H1 (cell line): ENCODE measurements around the gene TRIM52. TPM values are rescaled to one million over a fixed set of nuclear protein-coding genes. Genes with fewer than 3 reads are reported as not detected.

ENCODE experiments used
- BACH1 ChIP-seq: IDR thresholded peaks from 2 replicates; pipeline ENCODE4 v1.6.1; 2012; ENCODE audit warnings: low read length, improper control_type of control experiment
- BRCA1 ChIP-seq: IDR thresholded peaks from 2 replicates; pipeline ENCODE4 v1.6.1; 2012; ENCODE audit warnings: low read depth, low read length, improper control_type of control experiment
- CBX8 ChIP-seq: fragments of 300-800, 300-1000 bp; sonication (generic); IDR thresholded peaks from 2 replicates; pipeline ENCODE4 v1.7.1; 2016; ENCODE audit warnings: low read depth, low read length, borderline replicate concordance
- CHD2 ChIP-seq: IDR thresholded peaks from 2 replicates; pipeline ENCODE4 v1.6.1; 2012; ENCODE audit warnings: low read length, improper control_type of control experiment
- EGR1 ChIP-seq: IDR thresholded peaks from 2 replicates; pipeline ENCODE4 v1.6.1; 2011; ENCODE audit warnings: low read depth, low read length, borderline replicate concordance
- EP300 ChIP-seq, 2 experiments: IDR thresholded peaks; 1 replicate in 1 of 2; 2 replicates in 1 of 2; pipeline ENCODE4 v1.6.1; 2011 to 2012; ENCODE audit warnings: low read depth in 2 of 2, low read length in 2 of 2, mild to moderate bottlenecking in 2 of 2, borderline replicate concordance in 1 of 2, inconsistent platforms in 1 of 2, moderate library complexity in 1 of 2
- EZH2 ChIP-seq: fragments of 200-600 bp; sonication (generic); IDR thresholded peaks from 2 replicates; pipeline ENCODE4 v1.7.1; 2012; ENCODE audit warnings: low read depth, mild to moderate bottlenecking, moderate library complexity, low read length, inconsistent platforms; ENCODE audit not compliant: severe bottlenecking
- GABPA ChIP-seq: IDR thresholded peaks from 2 replicates; pipeline ENCODE4 v1.6.1; 2011; ENCODE audit warnings: mild to moderate bottlenecking, low read length, moderate library complexity, borderline replicate concordance; ENCODE audit not compliant: insufficient read depth
- JUN ChIP-seq: IDR thresholded peaks from 2 replicates; pipeline ENCODE4 v1.6.1; 2011; ENCODE audit warnings: low read depth, mild to moderate bottlenecking, improper control_type of control experiment, low read length
- JUND ChIP-seq: IDR thresholded peaks from 2 replicates; pipeline ENCODE4 v1.6.1; 2011; ENCODE audit warnings: mild to moderate bottlenecking, improper control_type of control experiment, low read length
- MAFK ChIP-seq: IDR thresholded peaks from 2 replicates; pipeline ENCODE4 v1.6.1; 2012; ENCODE audit warnings: low read depth, mild to moderate bottlenecking, improper control_type of control experiment, low read length
- PHF8 ChIP-seq: fragments of 200-600 bp; sonication (generic); conservative IDR thresholded peaks from 2 replicates; pipeline ENCODE4 v1.7.1; 2012; ENCODE audit warnings: low read depth, mild to moderate bottlenecking, inconsistent platforms, low read length, moderate library complexity
- RFX5 ChIP-seq: IDR thresholded peaks from 2 replicates; pipeline ENCODE4 v1.6.1; 2011; ENCODE audit warnings: low read depth, low read length, improper control_type of control experiment, borderline replicate concordance
- RNF2 ChIP-seq: fragments of 200-900, 300-1000 bp; sonication (generic); IDR thresholded peaks from 2 replicates; pipeline ENCODE4 v1.7.1; 2016; ENCODE audit warnings: borderline replicate concordance, low read depth, mild to moderate bottlenecking, antibody characterized with exemption, low read length; ENCODE audit not compliant: poor library complexity, severe bottlenecking; ENCODE audit errors: missing control alignments
- SAP30 ChIP-seq: fragments of 300-600 bp; sonication (generic); IDR thresholded peaks from 2 replicates; pipeline ENCODE4 v1.7.1; 2012; ENCODE audit warnings: low read length, moderate library complexity, mild to moderate bottlenecking, inconsistent platforms; ENCODE audit not compliant: insufficient read depth, insufficient replicate concordance
- SIN3A ChIP-seq, 2 experiments: IDR thresholded peaks in 1 of 2; conservative IDR thresholded peaks in 1 of 2; 2 replicates each; pipeline ENCODE4 v1.6.1; 2011 to 2012; ENCODE audit warnings: low read length in 2 of 2, improper control_type of control experiment in 1 of 2, low read depth in 1 of 2, mild to moderate bottlenecking in 1 of 2
- SIX5 ChIP-seq: IDR thresholded peaks from 2 replicates; pipeline ENCODE4 v1.6.1; 2011; ENCODE audit warnings: mild to moderate bottlenecking, low read depth, low read length
- SP4 ChIP-seq: IDR thresholded peaks from 2 replicates; pipeline ENCODE4 v1.6.1; 2012; ENCODE audit warnings: low read length, inconsistent platforms
- TAF7 ChIP-seq: optimal IDR thresholded peaks from 2 replicates; pipeline ENCODE3; 2011; ENCODE audit warnings: low read depth, mild to moderate bottlenecking, inconsistent platforms, low read length, moderate library complexity, borderline replicate concordance
- TCF12 ChIP-seq: IDR thresholded peaks from 2 replicates; pipeline ENCODE4 v1.6.1; 2011; ENCODE audit warnings: low read depth, mild to moderate bottlenecking, low read length
- polyA plus RNA-seq, 7 experiments: library from polyadenylated mRNA; depleted of rRNA in 3 of 7; stranded (reverse) in 5 of 7; unstranded in 2 of 7; fragments of >200 nt in 5 of 7; fragments of 200-250 nt in 2 of 7; gene quantifications; 1 replicate in 5 of 7; 2 replicates in 1 of 7; 4 replicates in 1 of 7; pipeline versions ENCODE4 v1.2.1 to v1.2.3, GENCODE V29; 2011 to 2013; ENCODE audit warnings: missing spikeins in 2 of 7, mixed read lengths in 2 of 7
- total RNA-seq: library from RNA; stranded (reverse); fragmentation: NEBNext Ultra II Directional; extraction: Animal tissue kit (Norgen Biotek cat#: 25700); gene quantifications from 2 replicates; pipeline ENCODE4 v1.2.1, GENCODE V29; 2021
- TF ChIP-seq, protein P1 (sequence below): IDR thresholded peaks from 2 replicates; pipeline ENCODE4 v1.6.1; 2011; ENCODE audit warnings: low read length, improper control_type of control experiment

The TRIM52 gene
- total and polyA plus RNA-seq, 2 of the 8 experiments (the other 6 are each of a cell fraction or from before 2014, with no cell fraction given) = 4.2 to 5.7 TPM

DNA sequence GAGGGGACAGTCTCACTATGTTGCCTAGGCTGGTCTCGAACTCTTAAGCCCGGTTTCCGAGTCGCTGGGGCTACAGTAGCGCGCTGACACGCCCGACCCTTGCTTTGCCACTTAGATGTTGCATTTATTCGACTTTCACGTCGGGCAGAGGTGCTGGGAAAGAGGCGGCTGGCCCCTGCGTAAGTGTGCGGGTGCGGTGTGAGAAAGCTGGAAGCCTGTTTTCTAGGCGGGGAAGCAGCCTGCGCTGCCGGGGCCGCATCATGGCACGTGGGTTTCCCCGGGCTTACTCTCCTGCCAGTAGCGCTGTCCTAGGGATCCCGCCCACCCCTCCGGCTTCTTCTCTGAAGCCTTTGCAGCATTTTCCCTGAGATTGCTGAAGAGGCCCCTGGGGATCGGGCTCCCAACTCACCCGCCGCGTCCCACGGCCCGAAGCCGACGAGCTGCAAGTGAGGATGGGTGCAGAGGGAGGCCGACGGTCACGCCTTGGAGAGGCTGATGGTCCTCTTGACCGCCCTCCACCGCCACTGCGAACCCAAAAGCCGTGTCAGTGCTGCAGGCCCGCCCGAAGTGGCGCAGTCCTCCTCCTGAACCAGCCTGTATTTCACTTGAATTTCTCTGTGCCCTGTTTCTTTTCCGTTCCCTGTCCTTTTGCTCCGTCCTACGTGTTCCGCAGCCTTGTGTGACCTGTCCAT is 43.7 kb downstream of the TRIM52 start (continued):
- TF ChIP-seq, protein P1, sequence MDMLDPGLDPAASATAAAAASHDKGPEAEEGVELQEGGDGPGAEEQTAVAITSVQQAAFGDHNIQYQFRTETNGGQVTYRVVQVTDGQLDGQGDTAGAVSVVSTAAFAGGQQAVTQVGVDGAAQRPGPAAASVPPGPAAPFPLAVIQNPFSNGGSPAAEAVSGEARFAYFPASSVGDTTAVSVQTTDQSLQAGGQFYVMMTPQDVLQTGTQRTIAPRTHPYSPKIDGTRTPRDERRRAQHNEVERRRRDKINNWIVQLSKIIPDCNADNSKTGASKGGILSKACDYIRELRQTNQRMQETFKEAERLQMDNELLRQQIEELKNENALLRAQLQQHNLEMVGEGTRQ = no peak
- TF ChIP-seq JUN (no peak), BRCA1 (no peak), JUND (no peak), SAP30 (no peak), EZH2 (no peak), SP4 (no peak), CBX8 (no peak), EP300 (IDR thresholded peaks at IDR 0.05; ENCODE audit: borderline replicate concordance in 1 of 2, low read depth in 2 of 2, low read length in 2 of 2) (no peak), PHF8 (no peak), GABPA (no peak), EGR1 (no peak), SIN3A (conservative IDR thresholded peaks at IDR 0.05 in 1 of 2, IDR thresholded peaks at IDR 0.05 in 1 of 2; ENCODE audit: low read depth in 1 of 2, low read length in 2 of 2) (no peak; a peak in 1 of 4 replicates), TAF7 (no peak), RFX5 (no peak), MAFK (no peak), BACH1 (no peak), CHD2 (no peak), TCF12 (no peak), RNF2 (no peak), SIX5 (no peak)
